HUDEP-2 (cell line): Measurements from ENCODE around the gene TBL1XR1.
"Not testable (repeated sequence)": the region's sequence is repeated elsewhere in the genome, so short reads cannot be mapped to it uniquely, and the experiment has no call there.

Experiments
- DNase-seq, 76 experiments: peaks; one replicate each; lab custom pipeline; 2025; ENCODE audit not compliant: unreplicated experiment in 76 of 76; lab: John Stamatoyannopoulos, UW

The TBL1XR1 gene

DNA sequence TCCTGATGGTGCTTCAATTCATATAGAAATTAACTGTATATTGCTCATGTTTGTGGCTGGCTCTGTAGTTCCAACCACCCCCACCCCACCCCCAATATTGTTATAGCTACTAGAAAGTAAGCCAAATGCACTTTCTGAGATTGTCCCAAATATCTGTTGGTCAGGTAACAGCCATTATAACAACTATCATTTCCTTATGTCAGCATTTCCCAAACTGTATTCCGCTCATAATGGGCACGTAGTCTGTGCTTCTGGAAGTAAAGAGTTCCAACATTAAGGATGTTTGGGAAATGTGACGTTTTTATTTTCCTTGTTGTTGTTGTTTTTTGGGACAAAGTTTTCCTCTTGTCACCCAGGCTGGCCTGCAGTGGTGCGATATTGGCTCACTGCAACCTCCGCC, 12.2 kb upstream of the TBL1XR1 start:
- no peak for DNase-seq

DNA sequence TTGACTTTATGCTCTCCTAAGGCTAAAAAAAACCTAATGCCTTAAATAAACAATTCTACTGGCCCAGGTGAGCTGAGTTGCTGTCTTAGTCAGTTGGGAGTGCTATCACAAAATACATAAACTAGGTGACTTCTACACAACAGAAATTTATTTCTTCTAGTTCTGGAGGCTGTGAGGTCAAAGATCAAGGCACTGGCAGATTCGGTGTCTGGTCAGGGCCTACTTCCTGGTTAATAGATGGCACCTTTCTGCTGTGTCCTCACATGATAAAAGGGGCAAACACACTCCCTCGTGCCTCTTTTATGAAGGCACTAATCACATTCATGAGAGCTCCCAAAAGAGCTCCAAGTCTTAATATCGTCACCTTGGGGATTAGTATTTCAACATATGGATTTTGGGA, 11.5 kb upstream of the TBL1XR1 start:
- DNase-seq = no peak

DNA sequence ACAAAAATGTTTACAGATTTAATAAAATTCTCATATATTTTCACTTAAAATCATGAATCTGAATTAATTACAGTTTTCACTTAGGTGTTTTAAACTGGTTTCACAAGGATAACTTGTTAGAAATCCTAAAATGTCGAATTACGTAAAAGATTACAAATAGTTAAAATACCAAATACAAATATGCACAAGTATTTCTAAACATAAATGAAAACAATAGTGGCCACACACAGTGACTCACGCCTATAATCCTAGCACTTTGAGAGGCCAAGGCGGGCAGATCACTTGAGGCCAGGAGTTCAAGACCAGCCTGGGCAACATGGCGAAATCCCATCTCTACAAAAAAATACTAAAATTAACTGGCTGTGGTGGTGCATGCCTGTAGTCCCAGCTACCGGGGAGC, 10.9 kb upstream of the TBL1XR1 start:
- DNase-seq = no peak

DNA sequence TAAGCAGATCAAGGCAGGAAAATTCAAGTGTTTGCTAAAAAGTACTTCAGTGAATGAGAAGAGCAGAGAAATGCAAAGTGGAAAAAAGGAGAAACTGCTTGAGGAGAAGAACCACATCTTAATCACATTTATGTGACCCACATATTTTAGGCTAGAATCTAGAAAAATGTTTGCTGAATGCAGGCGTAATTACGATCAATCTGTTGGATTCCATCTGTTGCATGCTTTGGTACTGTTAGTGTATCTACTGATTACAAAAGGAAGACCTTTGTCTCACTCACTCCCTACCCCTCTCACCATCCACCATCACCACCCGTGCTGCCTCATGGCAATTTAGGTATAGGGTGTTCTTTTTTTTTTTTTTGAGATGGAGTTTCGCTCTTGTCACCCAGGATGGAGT, 9.7 kb upstream of the TBL1XR1 start:
- DNase-seq = no peak

DNA sequence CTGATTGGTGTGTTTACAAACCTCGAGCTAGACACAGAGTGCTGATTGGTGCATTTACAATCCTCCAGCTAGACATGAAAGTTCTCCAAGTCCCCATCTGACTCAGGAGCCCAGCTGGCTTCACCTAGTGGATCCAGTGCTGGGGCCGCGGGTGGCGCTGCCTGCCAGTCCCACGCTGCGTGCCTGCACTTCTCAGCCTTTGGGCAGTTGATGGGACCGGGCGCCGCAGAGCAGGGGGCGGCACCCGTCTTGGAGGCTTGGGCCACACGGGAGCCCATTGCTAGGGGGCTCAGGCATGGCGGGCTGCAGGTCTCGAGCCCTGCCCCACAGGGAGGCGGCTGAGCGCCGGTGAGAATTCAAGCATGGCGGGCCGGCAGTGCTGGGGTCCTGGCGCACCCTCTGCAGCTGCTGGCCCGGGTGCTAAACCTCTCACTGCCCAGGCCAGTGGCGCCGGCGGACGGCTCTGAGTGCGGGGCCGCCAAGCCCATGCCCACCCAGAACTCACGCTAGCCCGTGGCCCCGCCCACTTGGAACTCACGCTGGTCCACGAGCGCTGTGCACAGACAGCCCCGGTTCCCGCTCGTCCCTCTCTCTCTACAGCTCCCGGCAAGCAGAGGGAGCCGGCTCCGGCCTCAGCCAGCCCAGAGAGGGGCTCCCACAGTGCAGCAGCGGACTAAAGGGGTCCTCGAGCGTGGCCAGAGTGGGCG, 6.6 kb upstream of the TBL1XR1 start:
- DNase-seq = no peak

DNA sequence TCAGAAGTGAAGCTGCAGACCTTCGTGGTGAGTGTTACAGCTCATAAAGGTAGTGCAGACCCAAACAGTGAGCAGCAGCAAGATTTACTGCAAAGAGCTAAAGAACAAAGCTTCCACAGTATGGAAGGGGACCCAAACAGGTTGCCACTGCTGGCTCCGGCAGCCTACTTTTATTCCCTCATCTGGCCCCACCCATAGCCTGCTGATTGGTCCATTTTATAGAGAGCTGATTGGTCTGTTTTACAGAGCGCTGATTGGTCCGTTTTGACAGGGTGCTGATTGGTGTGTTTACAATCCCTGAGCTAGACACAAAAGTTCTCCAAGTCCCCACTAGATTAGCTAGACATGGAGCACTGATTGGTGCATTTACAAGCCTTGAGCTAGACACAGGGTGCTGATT, 5.7 kb upstream of the TBL1XR1 start:
- not testable (repeated sequence) for DNase-seq

DNA sequence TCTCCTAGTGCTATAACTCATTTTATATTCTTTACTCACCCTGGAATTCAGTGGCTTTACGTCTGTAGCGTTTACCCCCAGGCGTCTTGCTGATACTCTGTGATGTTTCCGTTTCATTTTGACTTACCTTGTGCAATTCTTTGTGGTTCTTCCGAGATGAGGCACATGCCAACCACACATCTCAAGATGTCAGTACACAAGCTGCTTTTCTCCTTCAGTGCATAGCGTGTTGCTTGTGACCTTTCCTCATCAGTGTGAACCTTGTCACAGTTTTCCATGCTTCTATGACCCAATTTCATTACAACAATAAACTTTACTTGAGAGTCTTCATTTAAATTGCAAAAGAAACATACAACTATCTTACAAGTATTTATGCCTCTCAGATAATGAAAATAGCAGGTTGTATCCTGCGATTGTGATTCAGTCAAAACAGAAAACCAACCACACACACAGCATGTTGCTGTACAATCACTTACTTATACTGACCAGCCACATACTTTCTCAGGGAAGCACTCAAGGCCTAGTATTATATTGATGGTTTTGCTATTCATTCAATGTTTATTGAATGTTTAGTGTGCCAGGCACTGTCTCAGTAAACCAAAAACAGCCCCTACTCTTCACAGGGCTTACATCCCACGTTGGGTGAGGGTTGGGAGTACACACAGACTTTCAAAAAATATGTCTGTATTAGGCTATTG, 4.6 kb upstream of the TBL1XR1 start:
- DNase-seq = no peak

DNA sequence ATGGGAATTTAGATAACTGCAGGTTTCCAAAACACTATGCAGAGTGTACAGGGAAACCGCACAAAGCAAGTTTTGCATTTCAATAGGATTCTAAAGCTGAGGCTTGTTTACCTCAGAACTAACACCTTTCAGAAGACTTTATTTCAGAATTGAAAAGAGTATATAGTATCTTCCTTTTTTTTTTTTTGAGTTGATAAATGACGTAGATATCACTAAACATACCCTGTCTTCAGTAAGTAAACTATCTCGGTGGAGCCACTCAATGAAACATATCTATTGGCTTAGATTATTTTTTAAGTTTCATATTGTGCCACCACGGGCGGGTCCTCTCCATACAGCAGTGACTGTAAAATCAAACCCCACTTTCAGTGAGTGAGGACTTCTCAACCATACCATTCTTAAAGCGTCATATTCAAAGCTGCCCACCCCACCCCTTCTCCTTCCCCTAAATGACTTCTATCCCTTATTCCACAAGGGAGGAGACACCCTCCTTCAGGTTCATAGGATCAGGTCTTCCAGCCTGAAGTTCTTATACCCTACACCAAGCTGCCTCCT, 2.0 kb upstream of the TBL1XR1 start:
- peak in 1 of 76 experiments; percentile 14 for DNase-seq

DNA sequence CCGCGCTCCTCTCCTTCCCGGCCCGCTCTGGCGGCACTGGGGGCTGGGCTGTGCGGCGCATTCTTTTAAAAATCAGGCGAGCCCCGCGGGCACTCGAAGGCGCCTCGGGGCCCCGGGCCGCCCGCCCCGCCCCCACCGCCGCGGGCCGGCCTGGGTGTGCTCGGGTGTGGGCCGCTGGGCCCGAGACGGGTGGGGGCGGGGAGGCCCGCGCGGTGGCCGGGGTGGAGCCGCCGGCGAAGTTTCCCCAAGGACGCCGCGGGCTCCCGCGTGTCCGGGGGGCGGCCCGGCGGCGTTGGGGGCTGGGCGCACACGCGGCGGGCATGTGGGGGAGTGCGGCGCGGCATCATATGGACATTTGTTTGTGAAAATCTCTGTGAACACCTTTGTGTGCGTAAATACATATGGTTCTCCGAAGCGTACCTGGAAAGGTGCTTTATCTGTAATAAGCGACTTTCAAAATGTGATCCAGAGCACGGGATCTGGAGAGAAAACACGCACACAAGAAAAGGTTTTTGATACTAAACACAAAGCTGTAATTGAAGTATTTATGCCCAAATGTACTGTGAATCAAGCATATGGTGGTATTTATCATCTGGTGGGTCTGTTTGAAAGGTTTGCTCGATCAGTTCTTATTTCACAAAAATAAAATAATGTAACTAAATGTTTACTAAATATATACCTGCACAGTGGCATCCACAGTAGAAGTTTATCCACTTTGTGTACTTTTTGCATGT, 612 bp upstream of the TBL1XR1 start:
- peak in 64 of 76 experiments; percentile 29 to 78 (median 60) for DNase-seq

DNA sequence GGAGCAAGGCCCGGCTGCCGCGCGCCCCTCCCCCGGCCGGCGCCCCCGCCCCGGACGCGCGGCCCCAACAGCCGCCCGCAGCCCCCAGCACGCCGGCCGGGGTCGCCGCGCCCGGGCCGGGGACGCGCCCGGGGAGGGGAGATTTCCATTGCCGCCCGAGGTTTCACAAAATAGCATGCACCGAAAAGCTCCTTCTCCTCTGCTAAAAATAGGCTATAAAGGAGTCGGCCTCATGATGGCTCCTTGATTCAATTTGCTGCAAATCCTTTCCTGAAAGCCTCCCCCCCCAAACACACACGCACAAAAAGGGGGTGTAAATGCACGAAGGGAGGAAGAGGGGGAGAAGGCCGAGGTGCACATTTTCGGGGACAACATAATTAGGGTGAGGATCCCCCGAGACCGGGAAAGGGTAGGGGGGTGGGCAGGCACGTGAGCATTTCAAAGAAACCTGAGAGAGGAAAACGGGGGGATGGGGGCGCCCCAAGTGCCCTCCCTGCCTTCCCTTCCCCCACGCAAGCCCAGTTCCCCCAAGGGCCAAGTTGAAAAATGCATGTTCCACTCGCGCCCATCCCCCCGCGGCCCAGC, 734 bp downstream of the TBL1XR1 start:
- DNase-seq = peak in 25 of 76 experiments; percentile 8 to 55 (median 32)

DNA sequence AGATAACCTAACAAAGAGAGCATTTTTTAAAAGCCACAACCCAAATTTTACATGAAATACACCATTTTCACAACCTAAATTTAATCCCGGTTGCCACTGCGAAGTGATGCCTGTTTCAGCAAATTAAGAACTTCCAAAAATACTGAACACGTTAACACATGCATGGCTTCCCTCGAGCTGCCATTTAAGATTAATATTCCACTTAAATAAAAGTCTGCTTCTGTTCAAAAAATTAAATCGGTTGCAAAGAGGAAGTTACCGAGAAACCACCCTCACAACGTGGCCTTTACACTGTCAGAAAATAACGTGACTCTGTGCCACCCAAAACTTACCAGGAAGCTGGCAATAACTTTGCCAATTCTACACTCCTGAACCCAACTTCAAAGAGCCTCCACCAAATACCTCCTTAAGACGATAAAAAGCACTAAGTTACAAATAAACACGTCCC, 1.2 kb downstream of the TBL1XR1 start:
- DNase-seq = peak in 16 of 76 experiments; percentile 5 to 36 (median 18)

DNA sequence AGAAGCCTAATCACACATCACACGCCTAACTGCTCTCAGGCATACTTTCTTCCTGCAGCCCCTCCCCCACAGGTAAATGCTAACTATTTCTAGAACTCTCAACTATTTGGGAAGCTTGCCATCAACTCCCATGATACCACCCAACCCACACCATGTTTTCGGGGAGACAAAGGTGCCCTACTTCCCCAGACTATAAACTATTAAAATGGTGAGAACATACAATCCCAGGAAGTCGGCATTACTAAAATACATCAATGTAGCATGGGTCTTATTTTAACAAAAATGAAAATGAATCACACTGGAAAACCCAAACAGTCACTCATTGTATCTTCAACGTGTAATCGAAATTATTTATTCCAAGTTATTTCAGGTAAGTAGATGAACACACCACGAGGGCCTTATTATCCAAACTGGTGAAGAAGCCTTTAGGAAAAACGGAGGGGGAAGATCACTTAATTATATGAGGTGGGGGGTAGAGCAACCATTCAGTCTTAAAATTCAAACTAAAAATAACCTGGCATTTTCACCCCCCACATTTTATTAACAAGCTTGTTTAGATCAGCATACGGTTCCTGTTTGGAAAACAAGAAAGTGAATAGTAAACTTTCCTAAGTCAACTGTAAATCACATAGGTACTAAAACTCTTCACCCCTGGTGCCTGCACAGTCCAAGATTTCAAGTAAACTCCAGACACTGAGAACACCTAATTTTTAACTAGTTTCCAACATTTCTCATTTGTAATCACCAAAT, 1.9 kb downstream of the TBL1XR1 start:
- DNase-seq = peak in 15 of 76 experiments; percentile 2 to 44 (median 22)

DNA sequence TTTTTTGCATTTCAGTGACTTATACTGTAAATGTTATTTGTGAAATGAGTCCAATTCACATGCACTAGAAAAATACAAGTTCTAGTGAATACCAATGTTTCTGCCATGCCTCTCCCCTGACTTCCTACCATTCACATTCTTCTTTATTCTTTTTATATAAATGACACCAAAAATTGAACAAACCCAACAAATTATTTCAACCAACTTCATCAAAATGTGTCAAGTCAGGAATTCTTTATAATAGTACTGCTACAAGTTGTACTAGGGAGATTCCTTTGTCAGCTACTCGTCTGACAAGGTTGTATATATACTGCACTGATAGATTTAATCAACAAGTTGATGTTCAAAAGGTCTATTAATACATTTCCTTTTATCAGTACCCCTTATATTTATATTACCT, 3.0 kb downstream of the TBL1XR1 start:
- no peak for DNase-seq

DNA sequence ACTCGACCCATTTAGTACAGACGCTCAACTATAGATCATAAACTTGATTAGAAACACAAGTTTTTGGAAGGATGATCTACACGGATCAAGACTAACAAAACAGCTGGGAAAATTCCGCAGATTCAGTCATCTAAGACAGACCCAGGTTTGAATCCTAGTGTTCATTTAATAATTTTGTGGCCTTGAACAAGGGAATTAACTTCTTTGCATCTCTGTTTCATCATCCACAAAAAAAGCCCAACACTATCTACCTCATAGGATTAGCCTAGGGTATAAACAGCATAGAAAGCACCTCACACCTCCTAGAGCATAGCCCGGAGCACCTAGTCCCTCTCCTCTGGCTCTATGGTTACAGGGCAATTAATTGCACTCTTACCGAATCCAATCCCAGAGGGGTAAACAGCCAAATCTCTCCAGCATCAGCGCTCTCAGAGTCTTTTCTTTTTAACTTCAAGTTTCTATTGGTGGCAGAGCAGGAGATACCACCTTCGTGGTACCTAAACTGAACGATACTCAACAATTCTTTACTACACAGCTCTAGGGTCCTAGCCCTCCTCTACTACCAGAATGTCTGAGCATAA, 3.5 kb downstream of the TBL1XR1 start:
- no peak for DNase-seq

DNA sequence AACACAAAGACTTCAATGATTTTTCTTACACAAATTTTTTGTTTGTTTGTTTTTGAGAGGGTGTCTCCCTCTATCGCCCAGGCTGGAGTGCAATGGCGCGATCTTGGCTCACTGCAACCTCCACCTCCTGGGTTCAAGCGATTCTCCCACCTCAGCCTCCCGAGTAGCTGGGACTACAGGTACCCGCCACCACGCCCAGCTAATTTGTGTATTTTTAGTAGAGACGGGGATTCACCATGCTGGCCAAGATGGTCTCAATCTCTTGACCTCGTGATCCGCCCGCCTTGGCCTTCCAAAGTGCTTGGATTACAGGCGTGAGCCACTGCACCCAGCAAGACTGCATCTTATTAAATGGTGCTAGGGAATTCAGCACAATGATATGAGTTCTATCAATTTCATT, 4.0 kb downstream of the TBL1XR1 start:
- DNase-seq = not testable (repeated sequence)

DNA sequence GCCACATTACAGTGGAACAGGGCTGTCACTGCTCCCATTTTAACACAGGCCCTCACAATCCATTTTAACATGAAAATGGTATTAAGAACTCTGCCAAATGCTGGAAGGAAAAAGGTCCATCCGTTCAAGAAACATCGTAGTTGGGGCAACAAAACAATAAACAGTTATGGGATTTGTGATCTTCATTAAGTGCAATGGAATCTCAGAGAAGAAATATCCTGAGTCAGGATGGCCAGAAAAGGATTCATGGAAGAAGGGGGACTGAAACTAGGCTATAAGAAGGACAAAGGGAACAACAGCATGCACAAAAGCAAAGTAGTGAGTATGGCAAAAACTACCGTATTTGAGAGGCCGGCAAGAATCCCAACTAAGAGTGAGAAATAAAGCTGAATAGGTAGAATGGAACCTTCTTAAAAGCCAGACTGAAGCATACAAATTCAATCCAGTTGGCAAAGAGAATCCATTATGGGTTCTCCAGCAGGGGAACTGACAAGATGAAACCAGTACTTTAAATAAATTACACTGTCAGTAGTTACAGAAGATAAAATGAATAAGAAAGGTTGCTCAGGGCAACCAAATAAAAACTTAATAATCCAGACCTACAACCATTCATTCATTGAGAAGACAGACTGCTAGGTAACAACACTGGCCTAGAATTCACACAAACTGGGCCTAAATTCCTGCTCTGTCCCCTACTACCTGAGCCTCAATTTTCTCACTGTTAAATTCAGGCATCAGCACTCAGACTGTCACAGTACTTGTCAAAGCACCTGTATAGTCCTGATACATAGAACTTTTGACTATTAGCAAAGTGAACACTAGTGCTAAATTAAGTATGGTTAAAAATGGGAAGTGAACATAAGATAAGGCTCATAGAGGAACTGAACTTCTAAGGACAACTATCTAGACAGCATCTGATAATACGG, 6.3 kb downstream of the TBL1XR1 start:
- no peak for DNase-seq

DNA sequence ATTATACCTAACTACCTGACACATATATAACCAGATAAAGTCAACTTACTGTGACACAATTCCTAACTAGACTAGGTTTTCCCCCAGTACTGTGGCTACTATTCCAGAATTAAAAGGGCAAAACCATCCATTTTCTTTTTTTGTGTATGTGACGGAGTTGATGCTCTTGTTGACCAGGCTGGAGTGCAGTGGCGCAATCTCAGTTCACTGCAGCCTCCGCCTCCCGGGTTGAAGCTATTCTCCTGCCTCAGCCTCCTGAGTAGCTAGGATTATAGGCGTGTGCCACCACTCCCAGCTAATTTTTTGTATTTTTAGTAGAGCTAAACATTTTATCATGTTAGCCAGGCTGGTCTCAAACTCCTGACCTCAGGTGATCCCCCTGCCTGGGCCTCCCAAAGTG, 7.1 kb downstream of the TBL1XR1 start:
- not testable (repeated sequence) for DNase-seq

DNA sequence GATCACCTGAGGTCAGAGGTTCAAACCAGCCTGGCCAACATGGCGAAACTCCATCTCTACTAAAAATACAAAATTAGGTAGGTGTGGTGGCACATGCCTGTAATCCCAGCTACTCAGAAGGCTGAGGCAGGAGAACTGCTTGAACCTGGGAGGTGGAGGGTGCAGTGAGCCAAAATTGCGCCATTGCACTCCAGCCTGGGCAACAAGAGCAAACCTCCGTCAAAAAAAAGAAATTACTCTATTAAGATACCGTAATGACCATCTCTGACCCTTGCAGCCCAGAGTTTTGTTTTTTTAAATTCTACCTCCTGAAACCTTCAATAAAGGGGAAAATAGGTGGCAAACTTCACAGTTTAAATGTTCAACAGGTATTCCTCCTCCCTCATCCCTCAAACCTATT, 9.0 kb downstream of the TBL1XR1 start:
- not testable (repeated sequence) for DNase-seq

DNA sequence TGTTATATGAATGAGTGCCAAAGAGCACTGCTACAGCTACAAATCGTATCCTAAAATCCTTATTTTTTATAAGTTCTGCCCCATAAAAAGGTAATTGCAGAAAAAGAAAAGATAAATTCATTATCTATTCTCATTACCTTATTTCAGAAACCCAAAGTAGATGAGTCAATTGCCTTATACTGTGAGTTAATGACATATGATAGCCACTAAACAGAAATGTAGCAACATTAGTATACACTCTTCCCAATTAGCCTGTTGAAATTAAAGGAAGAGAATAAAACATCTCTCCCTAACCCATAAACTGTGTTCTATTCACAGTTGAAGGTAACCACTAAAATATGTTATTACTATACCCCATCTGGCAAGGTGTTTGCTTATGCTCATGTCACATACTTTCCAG, 11.0 kb downstream of the TBL1XR1 start:
- no peak for DNase-seq
